ENCODE measurements around the gene AGXT. TPM values are rescaled to one million over a fixed set of nuclear protein-coding genes. Genes with fewer than 3 reads are reported as not detected.

The AGXT gene
- total RNA-seq, 1 experiment from 2014 or later, result not detected

GRCh38 chr2:240885566-240885965, 16.9 kb downstream of the AGXT start:
- DNase-seq (ENCODE audit: low spot score), result no peak

GRCh38 chr2:240886023-240886565, 17.5 kb downstream of the AGXT start:
- no peak for DNase-seq (ENCODE audit: low spot score)

GRCh38 chr2:240886678-240887609, 18.3 kb downstream of the AGXT start:
- DNase-seq (ENCODE audit: low spot score), result no peak

- no peak for DNase-seq (ENCODE audit: low spot score)
Observed at GRCh38 chr2:240887631-240888030, 19.0 kb downstream of the AGXT start.

- DNase-seq (ENCODE audit: low spot score), result no peak
Observed at GRCh38 chr2:240888130-240888889, 19.7 kb downstream of the AGXT start.

GRCh38 chr2:240888890-240889573, 20.4 kb downstream of the AGXT start:
- no peak for DNase-seq (ENCODE audit: low spot score)

- no peak for DNase-seq (ENCODE audit: low spot score)
Observed at GRCh38 chr2:240889601-240890560, 21.3 kb downstream of the AGXT start.

GRCh38 chr2:240890691-240891090, 22.1 kb downstream of the AGXT start:
- no peak for DNase-seq (ENCODE audit: low spot score)

GRCh38 chr2:240891492-240892340, 23.1 kb downstream of the AGXT start:
- no peak for DNase-seq (ENCODE audit: low spot score)

- no peak for DNase-seq (ENCODE audit: low spot score)
Observed at GRCh38 chr2:240892356-240892755, 23.7 kb downstream of the AGXT start.

- DNase-seq (ENCODE audit: low spot score), result no peak
Observed at GRCh38 chr2:240892925-240893324, 24.3 kb downstream of the AGXT start.

- DNase-seq (ENCODE audit: low spot score), result peak; percentile 75
Observed at GRCh38 chr2:240893363-240893844, 24.8 kb downstream of the AGXT start.

- no peak for DNase-seq (ENCODE audit: low spot score)
Observed at GRCh38 chr2:240894006-240894405, 25.4 kb downstream of the AGXT start.

GRCh38 chr2:240894836-240895558, 26.4 kb downstream of the AGXT start:
- no peak for DNase-seq (ENCODE audit: low spot score)

GRCh38 chr2:240895656-240896388, 27.2 kb downstream of the AGXT start, which contains the start of gene MAB21L4:
MAB21L4 (minus strand) TSS chr2:240896156; CDS start chr2:240895997, 159 bp downstream.
- DNase-seq (ENCODE audit: low spot score), result peak; percentile 43

GRCh38 chr2:240896394-240896793, 27.8 kb downstream of the AGXT start:
- no peak for DNase-seq (ENCODE audit: low spot score)

GRCh38 chr2:240896871-240897692, 28.5 kb downstream of the AGXT start:
- no peak for DNase-seq (ENCODE audit: low spot score)
